B cell (primary cell): ENCODE results near the gene NPFFR2. TPM values are rescaled to one million over a fixed set of nuclear protein-coding genes. Genes with fewer than 3 reads are reported as not detected.
"Not testable (repeated sequence)": the region's sequence is repeated elsewhere in the genome, so short reads cannot be mapped to it uniquely, and the experiment has no call there.

Source experiments
- ATAC-seq: fragments of 200-7000 bp; cut with Tn5 transposase; one replicate; pipeline ENCODE4 v1.10.0; 2021; ENCODE audit warnings: low read depth, mild to moderate bottlenecking, moderate number of reproducible peaks, moderate library complexity
- CTCF ChIA-PET: fragments of 350-600 bp; sonication (Branson Sonifier 250); formaldehyde crosslinking; loops from one replicate; lab custom pipeline; 2021; ENCODE audit warnings: antibody characterized with exemption, inconsistent platforms; lab: Charles Lee
- POLR2A ChIA-PET: fragments of 350-600 bp; sonication (Branson Sonifier 250); formaldehyde crosslinking; loops from one replicate; lab custom pipeline; 2021; ENCODE audit warnings: antibody characterized with exemption; lab: Charles Lee
- DNase-seq: peaks from one replicate; pipeline ENCODE4 v3.0.0; 2013
- H2AFZ ChIP-seq: 2 replicates; pipeline ENCODE4 v1.6.1; 2012; ENCODE audit warnings: mild to moderate bottlenecking, low read depth, low read length; ENCODE audit not compliant: insufficient read depth, poor library complexity, severe bottlenecking
- H3K27ac ChIP-seq, 2 donors: 1 replicate in 1 of 2; 2 replicates in 1 of 2; pipeline ENCODE4 v1.5.1; 2012 to 2013; ENCODE audit warnings: low read length in 2 of 2, mild to moderate bottlenecking in 2 of 2, moderate library complexity in 1 of 2
- H3K27me3 ChIP-seq, 4 experiments: fragments of 200-600 bp in 1 of 4; sonication (generic) in 1 of 4; replicated peaks in 1 of 4; 1 replicate in 2 of 4; 2 replicates in 2 of 4; pipeline versions ENCODE4 v1.6.1 to v1.7.0; 2013 to 2016; ENCODE audit warnings: low read length in 3 of 4, mild to moderate bottlenecking in 2 of 4, mixed read lengths in 1 of 4, moderate library complexity in 1 of 4; ENCODE audit not compliant: insufficient read depth in 4 of 4, control insufficient read depth in 3 of 4; ENCODE audit errors: control extremely low read depth in 1 of 4
- H3K36me3 ChIP-seq, 2 experiments: replicated peaks in 1 of 2; 1 replicate in 1 of 2; 2 replicates in 1 of 2; pipeline versions ENCODE4 v1.6.1 to v1.7.1; 2013; ENCODE audit warnings: low read length in 1 of 2; ENCODE audit not compliant: insufficient read depth in 2 of 2, control insufficient read depth in 1 of 2; ENCODE audit errors: control extremely low read depth in 1 of 2, extremely low read depth in 1 of 2
- H3K4me1 ChIP-seq, 2 donors: fragments of 200-600 bp in 1 of 2; sonication (generic) in 1 of 2; 1 replicate in 1 of 2; 2 replicates in 1 of 2; pipeline versions ENCODE4 v1.5.1 to v1.6.1; 2013 to 2017; ENCODE audit warnings: low read length in 2 of 2; ENCODE audit not compliant: control insufficient read depth in 2 of 2, insufficient read depth in 2 of 2
- H3K4me2 ChIP-seq: replicated peaks from 2 replicates; pipeline ENCODE3; 2012; ENCODE audit warnings: mild to moderate bottlenecking, low read depth, low read length; ENCODE audit not compliant: poor library complexity, severe bottlenecking
- H3K4me3 ChIP-seq, 5 experiments: fragments of 200-600 bp in 1 of 5; sonication (generic) in 1 of 5; 1 replicate in 3 of 5; 2 replicates in 2 of 5; pipeline versions ENCODE4 v1.5.1 to v1.7.0; 2011 to 2016; ENCODE audit warnings: low read length in 4 of 5, mild to moderate bottlenecking in 4 of 5, low read depth in 2 of 5, control low read depth in 1 of 5, moderate library complexity in 1 of 5; ENCODE audit not compliant: insufficient read depth in 1 of 5; ENCODE audit errors: control extremely low read depth in 1 of 5, extremely low read depth in 1 of 5
- H3K79me2 ChIP-seq: fragments of 200-600 bp; sonication (generic); one replicate; pipeline ENCODE4 v1.6.0; 2016; ENCODE audit warnings: low read length; ENCODE audit not compliant: control insufficient read depth, insufficient read depth
- H3K9ac ChIP-seq: fragments of 200-600 bp; sonication (generic); 2 replicates; pipeline ENCODE4 v1.6.1; 2017; ENCODE audit warnings: mild to moderate bottlenecking, low read length, moderate library complexity
- H3K9me3 ChIP-seq, 3 donors: one replicate each; pipeline versions ENCODE4 v1.6.1 to v1.7.1; 2013; ENCODE audit warnings: low read length in 2 of 3; ENCODE audit not compliant: control insufficient read depth in 2 of 3, insufficient read depth in 1 of 3; ENCODE audit errors: control extremely low read depth in 1 of 3
- H4K20me1 ChIP-seq: 2 replicates; pipeline ENCODE4 v1.6.0; 2012; ENCODE audit warnings: mild to moderate bottlenecking, low read length; ENCODE audit not compliant: insufficient read depth, control insufficient read depth, poor library complexity, severe bottlenecking
- H3K27ac Mint-ChIP-seq: one replicate; pipeline ENCODE4 v1.8.0; 2021; ENCODE audit warnings: mixed read lengths
- H3K27me3 Mint-ChIP-seq: one replicate; pipeline ENCODE4 v1.8.0; 2021; ENCODE audit warnings: mixed read lengths
- H3K4me1 Mint-ChIP-seq: one replicate; pipeline ENCODE4 v1.8.0; 2021; ENCODE audit warnings: mixed read lengths
- H3K4me3 Mint-ChIP-seq: one replicate; pipeline ENCODE4 v1.8.0; 2021; ENCODE audit warnings: mixed read lengths
- H3K9me3 Mint-ChIP-seq: one replicate; pipeline ENCODE4 v1.8.0; 2022; ENCODE audit warnings: mixed read lengths; ENCODE audit not compliant: insufficient read depth
- CTCF ChIP-seq: fragments of 200-600 bp; IDR thresholded peaks from one replicate; pipeline ENCODE4 v1.8.0; 2022; ENCODE audit warnings: antibody characterized with exemption, mild to moderate bottlenecking
- EZH2 ChIP-seq: IDR thresholded peaks from 2 replicates; pipeline ENCODE4 v1.6.1; 2012; ENCODE audit warnings: borderline replicate concordance, low read depth, mild to moderate bottlenecking, moderate library complexity, low read length; ENCODE audit not compliant: insufficient read depth, poor library complexity, severe bottlenecking
- WGBS: methylation state at CpG from one replicate; pipeline ENCODE4 v1.1.5; 2013; ENCODE audit warnings: missing lambda C conversion rate; ENCODE audit not compliant: insufficient coverage; 5-methylcytosine and 5-hydroxymethylcytosine counted together
- intact Hi-C: fragments of 100-400 bp; cut with micrococcal nuclease; formaldehyde crosslinking; loops from one replicate; pipeline ENCODE4 v1.10.0; 2022
- polyA plus RNA-seq: library from polyadenylated mRNA; depleted of rRNA; stranded (reverse); fragments of >200 nt; gene quantifications from 2 replicates; pipeline ENCODE4 v1.2.3, GENCODE V29; 2012
- total RNA-seq, 2 donors: library from RNA; stranded (reverse); fragments of 120-200 nt in 1 of 2; gene quantifications; 1 replicate in 1 of 2; 2 replicates in 1 of 2; pipeline versions ENCODE4 v1.2.3 to v1.2.4, GENCODE V29; 2013 to 2022

The NPFFR2 gene
- total and polyA plus RNA-seq, 2 donors (not counting 1 experiment from before 2014, with no cell fraction given), result not detected

GRCh38 chr4:72144241-72144640 lies 112.4 kb downstream of the NPFFR2 start:
- CTCF ChIA-PET, result interaction anchor here (0.6 kb wide), 1 partner anchor 190 kb away, joined by 4 read pairs; no protein-coding TSS in a partner anchor
- no peaks in the 10 kb centered on the region for H3K9me3 ChIP-seq
- no peak overlapping the region for H3K27ac ChIP-seq
- H3K9me3 Mint-ChIP-seq, result peaks cover 4% of the 10 kb centered on the region
- H3K27me3 Mint-ChIP-seq, result no peaks in the 10 kb centered on the region
- WGBS, result 78% methylated on average over 2 of the region's 2 CpGs
- H3K27me3 ChIP-seq, result no peaks in the 10 kb centered on the region
- H3K27ac Mint-ChIP-seq, result no peak overlapping the region
- H3K79me2 ChIP-seq, result no peaks in the 10 kb centered on the region
- POLR2A ChIA-PET, result no interaction called here
- H3K9ac ChIP-seq, result no peak overlapping the region
- H3K36me3 ChIP-seq, result no peaks in the 10 kb centered on the region
- H4K20me1 ChIP-seq, result no peaks in the 10 kb centered on the region
- H3K4me3 ChIP-seq, result no peak overlapping the region
- no peak for DNase-seq
- H3K4me2 ChIP-seq, result no peak overlapping the region
- intact Hi-C loops, result no loop called here
- H3K4me3 Mint-ChIP-seq, result no peak overlapping the region
- TF ChIP-seq EZH2 (no peak), CTCF (no peak)
- H2AFZ ChIP-seq, result no peak overlapping the region
- H3K4me1 Mint-ChIP-seq, result no peaks in the 10 kb centered on the region
- ATAC-seq, result no peak
- no peaks in the 10 kb centered on the region for H3K4me1 ChIP-seq

- no peak for TF ChIP-seq CTCF
- no peak for TF ChIP-seq EZH2
- no peaks in the 10 kb centered on the region for H3K4me1 ChIP-seq
- no peaks in the 10 kb centered on the region for H3K27me3 Mint-ChIP-seq
- H3K9me3 ChIP-seq, result no peaks in the 10 kb centered on the region
- no peaks in the 10 kb centered on the region for H3K4me1 Mint-ChIP-seq
- no peaks in the 10 kb centered on the region for H3K27me3 ChIP-seq
- CTCF ChIA-PET, result no interaction called here
- no peak overlapping the region for H3K9ac ChIP-seq
- POLR2A ChIA-PET, result no interaction called here
- ATAC-seq (no peak), DNase-seq (no peak)
- no peak overlapping the region for H3K27ac ChIP-seq
- no peak overlapping the region for H3K27ac Mint-ChIP-seq
- no peaks in the 10 kb centered on the region for H3K36me3 ChIP-seq
- H2AFZ ChIP-seq, result no peak overlapping the region
- no peaks in the 10 kb centered on the region for H3K9me3 Mint-ChIP-seq
- H3K4me3 ChIP-seq, result no peak overlapping the region
- no peaks in the 10 kb centered on the region for H4K20me1 ChIP-seq
- no peak overlapping the region for H3K4me2 ChIP-seq
- intact Hi-C loops, result no loop called here
- H3K4me3 Mint-ChIP-seq, result no peak overlapping the region
- H3K79me2 ChIP-seq, result no peaks in the 10 kb centered on the region
Measured at GRCh38 chr4:72152731-72153130, 120.9 kb downstream of the NPFFR2 start.

- H3K4me2 ChIP-seq, H3K4me1 ChIP-seq, H3K27ac Mint-ChIP-seq, ATAC-seq, H3K27ac ChIP-seq, H3K9me3 Mint-ChIP-seq, H4K20me1 ChIP-seq, H3K9me3 ChIP-seq, H3K27me3 Mint-ChIP-seq, DNase-seq, POLR2A ChIA-PET, H3K79me2 ChIP-seq, H3K36me3 ChIP-seq, H3K4me3 Mint-ChIP-seq, H3K9ac ChIP-seq, intact Hi-C loops, H3K4me3 ChIP-seq, H3K27me3 ChIP-seq, H3K4me1 Mint-ChIP-seq, CTCF ChIA-PET, H2AFZ ChIP-seq: not testable (repeated sequence)
- 10% methylated on average over 2 of the region's 8 CpGs for WGBS
Measured at GRCh38 chr4:72153634-72154033, 121.8 kb downstream of the NPFFR2 start.
